Body of pancreas (tissue), 4 donors: Measurements from ENCODE around the gene DDX42.

Experiments
- CTCF ChIP-seq, 7 experiments: fragments of 450-650 bp in 4 of 7; fragments of 200-600 bp in 3 of 7; sonication (generic) in 3 of 7; IDR thresholded peaks; one replicate each; pipeline ENCODE4 v1.5.1; 2016 to 2019; ENCODE audit warnings: antibody characterized with exemption in 7 of 7
- POLR2A ChIP-seq, 3 donors: fragments of 450-650 bp; IDR thresholded peaks; one replicate each; pipeline ENCODE4 v1.6.1; 2016; ENCODE audit warnings: antibody characterized with exemption in 3 of 3, mild to moderate bottlenecking in 2 of 3

DNA sequence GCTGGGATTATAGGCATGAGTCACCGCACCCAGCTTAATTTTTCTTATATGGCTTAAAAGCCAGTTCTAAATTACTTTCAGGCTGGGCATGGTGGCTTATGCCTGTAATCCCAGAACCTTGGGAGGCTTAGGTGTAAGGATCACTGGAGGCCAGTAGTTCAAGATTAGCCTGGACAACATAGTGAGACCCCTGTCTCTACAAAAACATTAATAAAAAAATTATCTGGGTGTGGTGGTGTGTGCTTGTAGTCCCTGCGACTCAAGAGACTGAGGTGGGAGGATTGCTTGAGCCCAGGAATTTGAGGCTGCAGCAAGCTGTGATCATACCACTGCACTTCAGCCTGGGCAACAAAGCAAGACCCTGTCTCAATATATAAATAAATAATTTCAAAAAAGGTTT, 79.3 kb downstream of the DDX42 start:
- TF ChIP-seq POLR2A (IDR thresholded peaks at IDR 0.05) = no peak
- TF ChIP-seq CTCF (IDR thresholded peaks at IDR 0.05) = no peak
